GM12873 (cell line): ENCODE data around the gene FAM162B.

Experiments
- CTCF ChIP-seq: IDR thresholded peaks from 2 replicates; pipeline ENCODE4 v1.5.1; 2012; ENCODE audit warnings: low read depth, mild to moderate bottlenecking, moderate library complexity, low read length, control low read depth; ENCODE audit not compliant: insufficient read depth; ENCODE audit errors: missing control alignments

The FAM162B gene

GRCh38 chr6:116763048-116763447 lies 2.5 kb downstream of the FAM162B start:
- no peak for TF ChIP-seq CTCF

GRCh38 chr6:116762235-116762634 lies 3.3 kb downstream of the FAM162B start:
- TF ChIP-seq CTCF: no peak

GRCh38 chr6:116761779-116762178 lies 3.7 kb downstream of the FAM162B start:
- TF ChIP-seq CTCF: no peak

- TF ChIP-seq CTCF: no peak
Observed at GRCh38 chr6:116745176-116745575, 20.3 kb downstream of the FAM162B start.

GRCh38 chr6:116741571-116741970 lies 23.9 kb downstream of the FAM162B start:
- TF ChIP-seq CTCF: no peak

- TF ChIP-seq CTCF: no peak
Observed at GRCh38 chr6:116737004-116737403, 28.5 kb downstream of the FAM162B start.

- TF ChIP-seq CTCF: no peak
Observed at GRCh38 chr6:116730513-116730912, 35.0 kb downstream of the FAM162B start.
